ENCODE data around the gene OLFML2B.
"Not testable (repeated sequence)": the region's sequence is repeated elsewhere in the genome, so short reads cannot be mapped to it uniquely, and the experiment has no call there.

DNA sequence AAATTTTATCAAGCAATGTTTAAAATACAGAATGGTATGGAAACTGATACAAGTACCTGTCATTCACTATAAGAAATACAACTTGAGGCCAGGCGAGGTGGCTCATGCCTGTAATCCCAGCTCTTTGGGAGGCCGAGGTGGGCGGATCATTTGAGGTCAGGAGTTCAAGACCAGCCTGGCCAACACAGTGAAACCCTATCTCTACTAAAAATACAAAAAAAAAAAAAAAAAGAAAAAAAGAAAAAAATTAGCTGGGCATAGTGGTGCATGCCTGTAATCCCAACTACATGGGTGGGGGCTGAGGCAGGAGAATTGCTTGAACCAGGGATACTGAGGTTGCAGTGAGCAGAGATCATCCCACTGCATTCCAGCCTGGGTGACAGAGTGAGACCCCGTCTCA, 43.2 kb upstream of the OLFML2B start:
- not testable (repeated sequence) for TF ChIP-seq CTCF (CRISPR knock-in tag; IDR thresholded peaks at IDR 0.05); ZBTB7A (CRISPR knock-in tag; IDR thresholded peaks at IDR 0.05); PAWR (CRISPR knock-in tag; IDR thresholded peaks at IDR 0.05; ENCODE audit: borderline replicate concordance); RBM22 (optimal IDR thresholded peaks at IDR 0.05; ENCODE audit: low read length)
- TF ChIP-seq, protein P1, sequence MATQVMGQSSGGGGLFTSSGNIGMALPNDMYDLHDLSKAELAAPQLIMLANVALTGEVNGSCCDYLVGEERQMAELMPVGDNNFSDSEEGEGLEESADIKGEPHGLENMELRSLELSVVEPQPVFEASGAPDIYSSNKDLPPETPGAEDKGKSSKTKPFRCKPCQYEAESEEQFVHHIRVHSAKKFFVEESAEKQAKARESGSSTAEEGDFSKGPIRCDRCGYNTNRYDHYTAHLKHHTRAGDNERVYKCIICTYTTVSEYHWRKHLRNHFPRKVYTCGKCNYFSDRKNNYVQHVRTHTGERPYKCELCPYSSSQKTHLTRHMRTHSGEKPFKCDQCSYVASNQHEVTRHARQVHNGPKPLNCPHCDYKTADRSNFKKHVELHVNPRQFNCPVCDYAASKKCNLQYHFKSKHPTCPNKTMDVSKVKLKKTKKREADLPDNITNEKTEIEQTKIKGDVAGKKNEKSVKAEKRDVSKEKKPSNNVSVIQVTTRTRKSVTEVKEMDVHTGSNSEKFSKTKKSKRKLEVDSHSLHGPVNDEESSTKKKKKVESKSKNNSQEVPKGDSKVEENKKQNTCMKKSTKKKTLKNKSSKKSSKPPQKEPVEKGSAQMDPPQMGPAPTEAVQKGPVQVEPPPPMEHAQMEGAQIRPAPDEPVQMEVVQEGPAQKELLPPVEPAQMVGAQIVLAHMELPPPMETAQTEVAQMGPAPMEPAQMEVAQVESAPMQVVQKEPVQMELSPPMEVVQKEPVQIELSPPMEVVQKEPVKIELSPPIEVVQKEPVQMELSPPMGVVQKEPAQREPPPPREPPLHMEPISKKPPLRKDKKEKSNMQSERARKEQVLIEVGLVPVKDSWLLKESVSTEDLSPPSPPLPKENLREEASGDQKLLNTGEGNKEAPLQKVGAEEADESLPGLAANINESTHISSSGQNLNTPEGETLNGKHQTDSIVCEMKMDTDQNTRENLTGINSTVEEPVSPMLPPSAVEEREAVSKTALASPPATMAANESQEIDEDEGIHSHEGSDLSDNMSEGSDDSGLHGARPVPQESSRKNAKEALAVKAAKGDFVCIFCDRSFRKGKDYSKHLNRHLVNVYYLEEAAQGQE (IDR thresholded peaks at IDR 0.05; ENCODE audit: borderline replicate concordance in 1 of 2, low read depth in 1 of 2, low read length in 2 of 2): not testable (repeated sequence)
- TF ChIP-seq, protein P2, sequence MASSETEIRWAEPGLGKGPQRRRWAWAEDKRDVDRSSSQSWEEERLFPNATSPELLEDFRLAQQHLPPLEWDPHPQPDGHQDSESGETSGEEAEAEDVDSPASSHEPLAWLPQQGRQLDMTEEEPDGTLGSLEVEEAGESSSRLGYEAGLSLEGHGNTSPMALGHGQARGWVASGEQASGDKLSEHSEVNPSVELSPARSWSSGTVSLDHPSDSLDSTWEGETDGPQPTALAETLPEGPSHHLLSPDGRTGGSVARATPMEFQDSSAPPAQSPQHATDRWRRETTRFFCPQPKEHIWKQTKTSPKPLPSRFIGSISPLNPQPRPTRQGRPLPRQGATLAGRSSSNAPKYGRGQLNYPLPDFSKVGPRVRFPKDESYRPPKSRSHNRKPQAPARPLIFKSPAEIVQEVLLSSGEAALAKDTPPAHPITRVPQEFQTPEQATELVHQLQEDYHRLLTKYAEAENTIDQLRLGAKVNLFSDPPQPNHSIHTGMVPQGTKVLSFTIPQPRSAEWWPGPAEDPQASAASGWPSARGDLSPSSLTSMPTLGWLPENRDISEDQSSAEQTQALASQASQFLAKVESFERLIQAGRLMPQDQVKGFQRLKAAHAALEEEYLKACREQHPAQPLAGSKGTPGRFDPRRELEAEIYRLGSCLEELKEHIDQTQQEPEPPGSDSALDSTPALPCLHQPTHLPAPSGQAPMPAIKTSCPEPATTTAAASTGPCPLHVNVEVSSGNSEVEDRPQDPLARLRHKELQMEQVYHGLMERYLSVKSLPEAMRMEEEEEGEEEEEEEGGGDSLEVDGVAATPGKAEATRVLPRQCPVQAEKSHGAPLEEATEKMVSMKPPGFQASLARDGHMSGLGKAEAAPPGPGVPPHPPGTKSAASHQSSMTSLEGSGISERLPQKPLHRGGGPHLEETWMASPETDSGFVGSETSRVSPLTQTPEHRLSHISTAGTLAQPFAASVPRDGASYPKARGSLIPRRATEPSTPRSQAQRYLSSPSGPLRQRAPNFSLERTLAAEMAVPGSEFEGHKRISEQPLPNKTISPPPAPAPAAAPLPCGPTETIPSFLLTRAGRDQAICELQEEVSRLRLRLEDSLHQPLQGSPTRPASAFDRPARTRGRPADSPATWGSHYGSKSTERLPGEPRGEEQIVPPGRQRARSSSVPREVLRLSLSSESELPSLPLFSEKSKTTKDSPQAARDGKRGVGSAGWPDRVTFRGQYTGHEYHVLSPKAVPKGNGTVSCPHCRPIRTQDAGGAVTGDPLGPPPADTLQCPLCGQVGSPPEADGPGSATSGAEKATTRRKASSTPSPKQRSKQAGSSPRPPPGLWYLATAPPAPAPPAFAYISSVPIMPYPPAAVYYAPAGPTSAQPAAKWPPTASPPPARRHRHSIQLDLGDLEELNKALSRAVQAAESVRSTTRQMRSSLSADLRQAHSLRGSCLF (CRISPR knock-in tag; IDR thresholded peaks at IDR 0.05; ENCODE audit: borderline replicate concordance): not testable (repeated sequence)
